K562 (cell line): Measurements from ENCODE around the gene VSIG10. TPM values are rescaled to one million over a fixed set of nuclear protein-coding genes. Genes with fewer than 3 reads are reported as not detected.

ENCODE experiments used
- ATAC-seq: fragments of 200-7000 bp; cut with Tn5 transposase; 3 replicates; pipeline ENCODE4 v1.9.1; 2020; ENCODE audit warnings: moderate library complexity
- BruUV-seq: library from RNA; stranded (reverse); fragments of 400-500 nt; replicated peaks from 2 replicates; lab custom pipeline; 2021; lab: Mats Ljungman, UMichigan
- CTCF ChIA-PET: fragments of 300-600 bp; formaldehyde crosslinking; extraction: SDS; loops from one replicate; lab custom pipeline; 2021; ENCODE audit warnings: low intra/inter-chr PET ratio; lab: Yijun Ruan, JAX
- POLR2A ChIA-PET: fragments of 300-600, 350-650 bp; sonication (Branson Sonifier 250); formaldehyde crosslinking; extraction: SDS; loops from one replicate; lab custom pipeline; 2021; ENCODE audit warnings: antibody characterized with exemption, inconsistent platforms; lab: Yijun Ruan, JAX
- DNase-seq, 4 experiments: peaks; one replicate each; pipeline versions ENCODE4 v3.0.0 to v3.0.0-alpha.2; 2011 to 2018; ENCODE audit warnings: low spot score in 3 of 4, mixed read lengths in 3 of 4; ENCODE audit errors: extremely low read depth in 1 of 4
- FAIRE-seq: peaks from 2 replicates; lab custom pipeline; 2011; peaks lifted over from hg19 to GRCh38; lab: Jason Lieb, UNC
- H2AFZ ChIP-seq: 2 replicates; pipeline ENCODE4 v1.6.0; 2011; ENCODE audit warnings: low read depth, low read length, control low read depth, inconsistent platforms
- H3K27ac ChIP-seq: fragments of 200-600 bp; 3 replicates; pipeline ENCODE4 v1.8.0; 2011; ENCODE audit warnings: low read depth, mild to moderate bottlenecking, control low read depth, inconsistent platforms, low read length, moderate library complexity, mixed read lengths; ENCODE audit errors: extremely low read depth
- H3K27me3 ChIP-seq, 2 experiments: fragments of 300-600 bp in 1 of 2; 2 replicates in 1 of 2; 3 replicates in 1 of 2; pipeline versions ENCODE4 v1.6.0 to v1.8.0; 2011; ENCODE audit warnings: inconsistent platforms in 2 of 2, low read length in 2 of 2, mild to moderate bottlenecking in 1 of 2, mixed read lengths in 1 of 2, moderate library complexity in 1 of 2; ENCODE audit not compliant: control insufficient read depth in 2 of 2, insufficient read depth in 2 of 2
- H3K36me3 ChIP-seq: fragments of 300-600 bp; 3 replicates; pipeline ENCODE4 v1.8.0; 2011; ENCODE audit warnings: mild to moderate bottlenecking, low read length, inconsistent platforms; ENCODE audit not compliant: control insufficient read depth, insufficient read depth
- H3K4me1 ChIP-seq, 2 experiments: fragments of 200-600 bp in 1 of 2; replicated peaks in 1 of 2; 2 replicates in 1 of 2; 3 replicates in 1 of 2; pipeline versions ENCODE4 v1.5.1 to v1.8.0; 2011; ENCODE audit warnings: inconsistent platforms in 2 of 2, low read length in 2 of 2, mild to moderate bottlenecking in 1 of 2, mixed read lengths in 1 of 2, moderate library complexity in 1 of 2; ENCODE audit not compliant: control insufficient read depth in 2 of 2, insufficient read depth in 2 of 2
- H3K4me2 ChIP-seq: 2 replicates; pipeline ENCODE4 v1.6.1; 2011; ENCODE audit warnings: low read length, control low read depth, inconsistent platforms, mixed read lengths; ENCODE audit not compliant: insufficient read depth
- H3K4me3 ChIP-seq: fragments of 200-600 bp; sonication (generic), shearing (Covaris generic); 2 replicates; pipeline ENCODE4 v1.5.1; 2016; ENCODE audit warnings: control low read depth, inconsistent platforms
- H3K79me2 ChIP-seq: fragments of 200-600 bp; 3 replicates; pipeline ENCODE4 v1.8.0; 2011; ENCODE audit warnings: low read length, inconsistent platforms; ENCODE audit not compliant: control insufficient read depth, insufficient read depth
- H3K9ac ChIP-seq, 2 experiments: 2 replicates each; pipeline versions ENCODE4 v1.6.0 to v1.6.1; 2011; ENCODE audit warnings: low read depth in 2 of 2, low read length in 2 of 2, control low read depth in 1 of 2, inconsistent platforms in 1 of 2, mild to moderate bottlenecking in 1 of 2, mixed read lengths in 1 of 2; ENCODE audit not compliant: insufficient read depth in 1 of 2
- H3K9me1 ChIP-seq: one replicate; pipeline ENCODE4 v1.6.0; 2011; ENCODE audit warnings: inconsistent platforms, mild to moderate bottlenecking, low read length, moderate library complexity; ENCODE audit not compliant: control insufficient read depth, insufficient read depth
- H3K9me3 ChIP-seq: replicated peaks from 2 replicates; pipeline ENCODE4 v1.5.1; 2011; ENCODE audit warnings: low read depth, low read length, inconsistent platforms; ENCODE audit not compliant: control insufficient read depth, insufficient read depth
- H4K20me1 ChIP-seq: replicated peaks from 2 replicates; pipeline ENCODE4 v1.6.1; 2011; ENCODE audit warnings: low read length, inconsistent platforms, mixed read lengths; ENCODE audit not compliant: control insufficient read depth, insufficient read depth
- CAMTA2 ChIP-seq: fragments of 250-450 bp; sonication (Bioruptor Pico); conservative IDR thresholded peaks from 2 replicates; pipeline ENCODE4 v1.5.1; 2022
- CCNT2 ChIP-seq: IDR thresholded peaks from 2 replicates; pipeline ENCODE4 v1.6.1; 2011; ENCODE audit warnings: borderline replicate concordance, low read depth, mild to moderate bottlenecking, moderate library complexity, mixed read lengths, low read length; ENCODE audit not compliant: insufficient read length; ENCODE audit errors: extremely low read depth
- CTBP1 ChIP-seq: fragments of 450-650 bp; IDR thresholded peaks from 2 replicates; pipeline ENCODE4 v1.6.1; 2016; ENCODE audit warnings: borderline replicate concordance
- FOXP1 ChIP-seq: sonication (generic); formaldehyde crosslinking; IDR thresholded peaks from 2 replicates; pipeline ENCODE4 v1.8.0; 2022; ENCODE audit warnings: mild to moderate bottlenecking, missing genetic modification reagents
- GTF2F1 ChIP-seq: IDR thresholded peaks from 2 replicates; pipeline ENCODE4 v1.6.1; 2011; ENCODE audit warnings: low read depth, low read length, improper control_type of control experiment
- IRF2 ChIP-seq: sonication (generic); formaldehyde crosslinking; IDR thresholded peaks from 2 replicates; pipeline ENCODE4 v1.8.1; 2022; ENCODE audit warnings: mild to moderate bottlenecking, missing genetic modification reagents
- JUND ChIP-seq, 2 experiments: IDR thresholded peaks; 2 replicates in 1 of 2; 3 replicates in 1 of 2; pipeline ENCODE4 v1.6.1; 2011; ENCODE audit warnings: borderline replicate concordance in 2 of 2, low read depth in 2 of 2, low read length in 2 of 2, improper control_type of control experiment in 1 of 2, missing biosample characterization in 1 of 2, missing genetic modification characterization in 1 of 2, missing genetic modification reagents in 1 of 2
- KDM5B ChIP-seq: fragments of 200-600 bp; sonication (generic); IDR thresholded peaks from 2 replicates; pipeline ENCODE4 v1.6.1; 2012; ENCODE audit warnings: low read depth, mild to moderate bottlenecking, moderate library complexity, low read length, control low read depth, inconsistent platforms; ENCODE audit not compliant: insufficient replicate concordance
- KLF6 ChIP-seq: fragments of 250-450 bp; sonication (Bioruptor Pico); IDR thresholded peaks from 2 replicates; pipeline ENCODE4 v1.4.0; 2020; ENCODE audit warnings: mild to moderate bottlenecking, moderate library complexity, borderline replicate concordance
- MBD2 ChIP-seq: sonication (generic); IDR thresholded peaks from 2 replicates; pipeline ENCODE4 v1.6.1; 2016; ENCODE audit warnings: low read depth, borderline replicate concordance
- NFXL1 ChIP-seq: fragments of 450-650 bp; formaldehyde crosslinking; IDR thresholded peaks from 2 replicates; pipeline ENCODE4 v1.4.0; 2021; ENCODE audit warnings: mild to moderate bottlenecking
- PML ChIP-seq: IDR thresholded peaks from 2 replicates; pipeline ENCODE4 v1.6.1; 2012; ENCODE audit warnings: low read length, inconsistent platforms
- POLR2G ChIP-seq: fragments of 200-400 bp; formaldehyde crosslinking; IDR thresholded peaks from 2 replicates; pipeline ENCODE4 v1.6.1; 2017; ENCODE audit warnings: low read depth, mild to moderate bottlenecking, antibody characterized with exemption, low read length, moderate library complexity
- SIN3A ChIP-seq, 2 experiments: fragments of 150-350 bp in 1 of 2; IDR thresholded peaks; 2 replicates each; pipeline ENCODE4 v1.6.1; 2011 to 2016; ENCODE audit warnings: borderline replicate concordance in 2 of 2, low read depth in 2 of 2, low read length in 2 of 2, mild to moderate bottlenecking in 2 of 2, moderate library complexity in 2 of 2; ENCODE audit not compliant: control insufficient read depth in 1 of 2
- SRF ChIP-seq, 2 experiments: fragments of 250-450, 450-650 bp in 1 of 2; sonication (Bioruptor Pico) in 1 of 2; sonication (generic) in 1 of 2; formaldehyde crosslinking; IDR thresholded peaks; 2 replicates each; pipeline versions ENCODE4 v1.5.0 to v1.5.1; 2020 to 2022; ENCODE audit warnings: mild to moderate bottlenecking in 1 of 2, missing genetic modification reagents in 1 of 2
- STAG1 ChIP-seq: sonication (generic); formaldehyde crosslinking; IDR thresholded peaks from 2 replicates; pipeline ENCODE4 v1.5.0; 2020; ENCODE audit warnings: missing genetic modification reagents, borderline replicate concordance
- ZEB2 ChIP-seq: fragments of 450-650 bp; IDR thresholded peaks from 2 replicates; pipeline ENCODE4 v1.6.1; 2016
- ZNF217 ChIP-seq: sonication (generic); formaldehyde crosslinking; IDR thresholded peaks from 2 replicates; pipeline ENCODE4 v1.8.0; 2022; ENCODE audit warnings: mild to moderate bottlenecking, missing genetic modification reagents
- ZNF24 ChIP-seq: fragments of 450-650 bp; IDR thresholded peaks from 2 replicates; pipeline ENCODE4 v1.6.1; 2016
- WGBS: fragments of 100-300 bp; shearing (Covaris generic); methylation state at CpG from one replicate; pipeline ENCODE4 v1.1.6; 2016; ENCODE audit warnings: low coverage, mixed read lengths; ENCODE audit not compliant: insufficient coverage; ENCODE audit errors: missing lambda C conversion rate; 5-methylcytosine and 5-hydroxymethylcytosine counted together
- in situ Hi-C: fragments of 300-500 bp; cut with MboI; formaldehyde crosslinking; loops from 4 replicates; pipeline ENCODE4 v1.15.0; 2018; ENCODE audit warnings: inconsistent platforms, mixed read lengths
- intact Hi-C: fragments of 100-400 bp; cut with micrococcal nuclease; formaldehyde crosslinking; loops from 2 replicates; pipeline ENCODE4 v1.14.2; 2022
- polyA plus RNA-seq, 8 experiments: library from polyadenylated mRNA; depleted of rRNA in 4 of 8; stranded (reverse) in 5 of 8; unstranded in 3 of 8; fragments of >200 nt; fragmentation: Nextera tagmentation in 2 of 8; fragmentation: Illumina TruSeq in 1 of 8; extraction: Ambion mirVana in 2 of 8; extraction: Trizol in 1 of 8; gene quantifications; 2 replicates each; pipeline versions ENCODE4 v1.2.1 to v1.2.3, GENCODE V29; 2011 to 2014; ENCODE audit warnings: inconsistent platforms in 1 of 8, missing spikeins in 1 of 8
- total RNA-seq, 7 experiments: library from RNA; depleted of rRNA in 6 of 7; stranded (reverse); fragments of >200 nt in 6 of 7; fragmentation: Illumina TruSeq in 2 of 7; extraction: Trizol in 2 of 7; gene quantifications; 2 replicates each; pipeline versions ENCODE4 v1.2.1 to v1.2.3, GENCODE V29; 2011 to 2021; ENCODE audit warnings: low replicate concordance in 1 of 7
- TF ChIP-seq, protein P1 (sequence below): sonication (generic); formaldehyde crosslinking; IDR thresholded peaks from 2 replicates; pipeline ENCODE4 v1.8.0; 2022; ENCODE audit warnings: mild to moderate bottlenecking, missing genetic modification reagents

Gene VSIG10
- total and polyA plus RNA-seq, 9 of the 15 experiments (the other 6 are each of a cell fraction or from before 2014, with no cell fraction given), result 4.1 to 8.8 (median 4.7) TPM

DNA sequence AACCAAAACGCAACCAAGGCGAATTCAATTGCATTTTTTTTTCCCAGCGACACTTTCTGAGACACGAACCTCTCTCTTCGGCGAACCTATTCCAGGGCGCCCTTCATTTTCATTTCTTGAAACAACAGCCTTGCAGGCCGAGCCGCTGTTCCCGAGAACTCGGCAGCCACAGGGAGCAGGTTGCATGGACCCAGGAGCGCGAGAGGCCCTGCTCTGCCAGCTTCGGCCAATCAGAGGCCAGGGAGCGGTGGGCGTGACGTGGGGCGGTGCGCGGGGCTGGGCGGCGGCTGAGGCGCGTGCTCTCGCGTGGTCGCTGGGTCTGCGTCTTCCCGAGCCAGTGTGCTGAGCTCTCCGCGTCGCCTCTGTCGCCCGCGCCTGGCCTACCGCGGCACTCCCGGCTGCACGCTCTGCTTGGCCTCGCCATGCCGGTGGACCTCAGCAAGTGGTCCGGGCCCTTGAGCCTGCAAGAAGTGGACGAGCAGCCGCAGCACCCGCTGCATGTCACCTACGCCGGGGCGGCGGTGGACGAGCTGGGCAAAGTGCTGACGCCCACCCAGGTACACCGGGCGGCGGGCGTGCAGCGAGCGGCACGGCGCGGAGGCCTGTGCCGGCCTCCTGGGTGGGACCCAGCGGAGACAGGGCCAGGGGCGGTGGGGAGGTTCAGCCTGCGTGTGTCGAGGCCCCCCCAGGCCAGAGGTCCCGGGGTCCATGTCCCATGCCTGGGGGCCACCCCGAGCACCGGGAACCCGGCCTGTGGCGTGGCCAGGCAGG, 32.2 kb upstream of the VSIG10 start, which contains the start of gene PEBP1:
PEBP1 (plus strand) TSS at position 337 of the 771 bp plus-strand sequence; CDS start at position 423, 86 bp downstream.
- intact Hi-C loops, result no loop called here
- Histone ChIP-seq H4K20me1 (no peaks in the 10 kb centered on the region; the same call in 1 of the 2 replicates), H3K9me3 (no peaks in the 10 kb centered on the region), H3K79me2 (peaks cover 33% of the 10 kb centered on the region), H3K27ac (peak within 1 kb of the TSS; percentile 77), H3K9ac (peak within 1 kb of the TSS; percentile 86 to 100), H2AFZ (peak within 1 kb of the TSS; percentile 84), H3K9me1 (no peaks in the 10 kb centered on the region), H3K4me3 (peak within 1 kb of the TSS; percentile 80), H3K4me1 (peaks cover 2 to 27% of the 10 kb centered on the region in 2 experiments; a peak in 3 of 5 replicates), H3K27me3 (no peaks in the 10 kb centered on the region), H3K36me3 (peaks cover 34% of the 10 kb centered on the region), H3K4me2 (peak within 1 kb of the TSS; percentile 87)
- in situ Hi-C loops, result no loop called here
- CTCF ChIA-PET, result no interaction called here
- ATAC-seq, result peak; percentile 99
- POLR2A ChIA-PET, result interaction anchor here (0.7 to 2.8 kb wide), 10 partner anchors 12 to 261 kb away, joined by 3 to 19 read pairs (median 4); partner anchors contain the start of gene TAOK3
- DNase-seq, result peak; percentile 93 to 98 (median 97)
- FAIRE-seq, result peak; percentile 87
- WGBS, result under 1% methylated on average over 53 of the region's 70 CpGs
- no TSS peak for BruUV-seq
- TF ChIP-seq POLR2G, result peak; percentile 95
- TF ChIP-seq SRF (CRISPR knock-in tag; IDR thresholded peaks at IDR 0.05), result peak in 1 of 2 experiments; percentile 31; a peak in 1 of 4 replicates
- peak; percentile 62 for TF ChIP-seq KDM5B
- TF ChIP-seq FOXP1, result peak; percentile 89
- no peak for TF ChIP-seq IRF2 (CRISPR knock-in tag)
- no peak for TF ChIP-seq ZEB2
- no peak for TF ChIP-seq GTF2F1
- TF ChIP-seq STAG1 (CRISPR knock-in tag), result no peak
- 0 out of 2 replicates have a peak, but pooled peaks have one; percentile 8 for TF ChIP-seq ZNF24
- 0 out of 2 replicates have a peak, but pooled peaks have one; percentile 7 for TF ChIP-seq CAMTA2 (CRISPR knock-in tag)
- peak; percentile 74 to 77; a peak in 1 of 4 replicates for TF ChIP-seq SIN3A (IDR thresholded peaks at IDR 0.05; ENCODE audit: borderline replicate concordance in 2 of 2, control insufficient read depth in 1 of 2, low read depth in 2 of 2, low read length in 2 of 2)
- TF ChIP-seq CCNT2, result peak; percentile 75
- TF ChIP-seq, protein P1, sequence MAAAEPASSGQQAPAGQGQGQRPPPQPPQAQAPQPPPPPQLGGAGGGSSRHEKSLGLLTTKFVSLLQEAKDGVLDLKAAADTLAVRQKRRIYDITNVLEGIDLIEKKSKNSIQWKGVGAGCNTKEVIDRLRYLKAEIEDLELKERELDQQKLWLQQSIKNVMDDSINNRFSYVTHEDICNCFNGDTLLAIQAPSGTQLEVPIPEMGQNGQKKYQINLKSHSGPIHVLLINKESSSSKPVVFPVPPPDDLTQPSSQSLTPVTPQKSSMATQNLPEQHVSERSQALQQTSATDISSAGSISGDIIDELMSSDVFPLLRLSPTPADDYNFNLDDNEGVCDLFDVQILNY (CRISPR knock-in tag), result 0 out of 2 replicates have a peak, but pooled peaks have one; percentile 69
- TF ChIP-seq MBD2, result peak; percentile 40; the same call in 1 of the 2 replicates
- TF ChIP-seq JUND (IDR thresholded peaks at IDR 0.05; ENCODE audit: borderline replicate concordance, low read depth, low read length), result 0 out of 2 replicates have a peak, but pooled peaks have one; percentile 5
- TF ChIP-seq JUND (tag; IDR thresholded peaks at IDR 0.05; ENCODE audit: borderline replicate concordance, low read depth, low read length), result no peak; the same call in 2 of the 3 replicates
- no peak for TF ChIP-seq ZNF217
- peak; percentile 68 for TF ChIP-seq CTBP1
- TF ChIP-seq NFXL1 (CRISPR knock-in tag), result no peak
- peak; percentile 46; the same call in 1 of the 2 replicates for TF ChIP-seq PML
- no peak for TF ChIP-seq KLF6 (CRISPR knock-in tag)
